Measurements from ENCODE around the gene KCNT1. TPM values are rescaled to one million over a fixed set of nuclear protein-coding genes. Genes with fewer than 3 reads are reported as not detected.

Gene KCNT1
- total RNA-seq, 2 experiments from 2014 or later = not detected

- Mint-ChIP-seq H3K9me3 (no peaks in the 10 kb centered on the region), H3K4me3 (no peak overlapping the region), H3K4me1 (ENCODE audit: low read depth) (no peaks in the 10 kb centered on the region), H3K27me3 (no peaks in the 10 kb centered on the region), H3K36me3 (ENCODE audit: low read depth) (no peaks in the 10 kb centered on the region), H3K27ac (no peak overlapping the region)
- POLR2A ChIA-PET = no interaction called here
- intact Hi-C loops (cut with micrococcal nuclease) = no loop called here
- no peak for TF ChIP-seq CTCF (IDR thresholded peaks at IDR 0.05)
- ATAC-seq (no peak), DNase-seq (no peak)
- CTCF ChIA-PET = no interaction called here
Observed at GRCh38 chr9:135782946-135783345, 81.0 kb downstream of the KCNT1 start.

GRCh38 chr9:135783540-135784245 lies 81.7 kb downstream of the KCNT1 start:
- Mint-ChIP-seq H3K9me3 (no peaks in the 10 kb centered on the region), H3K4me1 (ENCODE audit: low read depth) (no peaks in the 10 kb centered on the region), H3K27ac (no peak overlapping the region), H3K36me3 (ENCODE audit: low read depth) (no peaks in the 10 kb centered on the region), H3K27me3 (no peaks in the 10 kb centered on the region), H3K4me3 (no peak overlapping the region)
- no peak for ATAC-seq
- ChIA-PET POLR2A (no interaction called here), CTCF (no interaction called here)
- intact Hi-C loops (cut with micrococcal nuclease) = no loop called here
- no peak for TF ChIP-seq CTCF (IDR thresholded peaks at IDR 0.05)
- no peak for DNase-seq

- ATAC-seq = no peak
- H3K4me1 Mint-ChIP-seq (ENCODE audit: low read depth) = no peaks in the 10 kb centered on the region
- ChIA-PET POLR2A (no interaction called here), CTCF (no interaction called here)
- intact Hi-C loops (cut with micrococcal nuclease) = no loop called here
- DNase-seq = no peak
- H3K27me3 Mint-ChIP-seq = no peaks in the 10 kb centered on the region
- no peaks in the 10 kb centered on the region for H3K9me3 Mint-ChIP-seq
- H3K36me3 Mint-ChIP-seq (ENCODE audit: low read depth) = no peaks in the 10 kb centered on the region
- H3K27ac Mint-ChIP-seq = no peak overlapping the region
- no peak for TF ChIP-seq CTCF (IDR thresholded peaks at IDR 0.05)
- H3K4me3 Mint-ChIP-seq = no peak overlapping the region
Observed at GRCh38 chr9:135785013-135785575, 83.1 kb downstream of the KCNT1 start.

- intact Hi-C loops (cut with micrococcal nuclease) = no loop called here
- Mint-ChIP-seq H3K4me3 (no peak overlapping the region), H3K4me1 (ENCODE audit: low read depth) (no peaks in the 10 kb centered on the region), H3K27ac (no peak overlapping the region), H3K36me3 (ENCODE audit: low read depth) (no peaks in the 10 kb centered on the region), H3K27me3 (no peaks in the 10 kb centered on the region), H3K9me3 (no peaks in the 10 kb centered on the region)
- ChIA-PET CTCF (no interaction called here), POLR2A (no interaction called here)
- ATAC-seq (no peak), DNase-seq (no peak)
- TF ChIP-seq CTCF (IDR thresholded peaks at IDR 0.05) = no peak
Observed at GRCh38 chr9:135786146-135786690, 84.2 kb downstream of the KCNT1 start.

GRCh38 chr9:135787317-135787716 lies 85.3 kb downstream of the KCNT1 start:
- ChIA-PET CTCF (no interaction called here), POLR2A (no interaction called here)
- ATAC-seq (no peak), DNase-seq (no peak)
- H3K9me3 Mint-ChIP-seq = no peaks in the 10 kb centered on the region
- no peak overlapping the region for H3K27ac Mint-ChIP-seq
- H3K27me3 Mint-ChIP-seq = no peaks in the 10 kb centered on the region
- no peaks in the 10 kb centered on the region for H3K4me1 Mint-ChIP-seq (ENCODE audit: low read depth)
- H3K36me3 Mint-ChIP-seq (ENCODE audit: low read depth) = no peaks in the 10 kb centered on the region
- TF ChIP-seq CTCF (IDR thresholded peaks at IDR 0.05) = no peak
- intact Hi-C loops (cut with micrococcal nuclease) = no loop called here
- H3K4me3 Mint-ChIP-seq = no peak overlapping the region
